Measurements from ENCODE around the gene CHD6.

The CHD6 gene

GRCh38 chr20:41403604-41404003 lies 214.6 kb downstream of the CHD6 start:
- Histone ChIP-seq H3K9ac (no peak overlapping the region), H3K4me3 (no peak overlapping the region), H3K27me3 (no peaks in the 10 kb centered on the region), H3K4me1 (peaks cover 12 to 40% (median 27%) of the 10 kb centered on the region in 10 experiments), H3K4me2 (peak overlapping the region in 4 of 11 experiments; percentile 27 to 68 (median 52); a peak in 6 of 22 replicates), H4K20me1 (peaks cover 10 to 41% (median 13%) of the 10 kb centered on the region in 11 experiments; a peak in 21 of 22 replicates), H3K36me3 (peaks cover 43 to 68% (median 51%) of the 10 kb centered on the region in 11 experiments), H3K27ac (no peak overlapping the region), H3K9me3 (replicated peaks in 1 of 11) (no peaks in the 10 kb centered on the region)
- TF ChIP-seq Cebpa-rat (IDR thresholded peaks at IDR 0.05) = no peak

- Histone ChIP-seq H3K9ac (no peak overlapping the region), H4K20me1 (peaks cover 0 to under 1% (median 0%) of the 10 kb centered on the region in 11 experiments; a peak in 2 of 22 replicates), H3K27me3 (no peaks in the 10 kb centered on the region), H3K9me3 (replicated peaks in 1 of 11) (no peaks in the 10 kb centered on the region), H3K4me2 (no peak overlapping the region), H3K36me3 (peaks cover 5 to 18% (median 9%) of the 10 kb centered on the region in 11 experiments; a peak in 18 of 22 replicates), H3K4me3 (no peak overlapping the region), H3K4me1 (peaks cover 0 to 5% (median under 1%) of the 10 kb centered on the region in 10 experiments; a peak in 7 of 20 replicates), H3K27ac (no peak overlapping the region)
- no peak for TF ChIP-seq Cebpa-rat (IDR thresholded peaks at IDR 0.05)
These were observed 219.8 kb downstream of the CHD6 start for GRCh38 chr20:41398408-41398807.

GRCh38 chr20:41395667-41396664 lies 222.2 kb downstream of the CHD6 start:
- H3K4me3 ChIP-seq = no peak overlapping the region
- no peak overlapping the region for H3K27ac ChIP-seq
- no peaks in the 10 kb centered on the region for H4K20me1 ChIP-seq
- TF ChIP-seq Cebpa-rat (IDR thresholded peaks at IDR 0.05) = no peak
- H3K36me3 ChIP-seq = no peaks in the 10 kb centered on the region
- no peak overlapping the region for H3K9ac ChIP-seq
- H3K4me1 ChIP-seq = peaks cover 0 to 4% (median 0%) of the 10 kb centered on the region in 10 experiments; a peak in 2 of 20 replicates
- no peak overlapping the region for H3K4me2 ChIP-seq
- peaks cover 0 to 6% (median 0%) of the 10 kb centered on the region in 11 experiments; a peak in 3 of 22 replicates for H3K9me3 ChIP-seq (replicated peaks in 1 of 11)
- no peaks in the 10 kb centered on the region for H3K27me3 ChIP-seq

- Histone ChIP-seq H3K4me3 (no peak overlapping the region), H3K27ac (no peak overlapping the region), H3K27me3 (no peaks in the 10 kb centered on the region), H3K36me3 (no peaks in the 10 kb centered on the region), H3K9me3 (replicated peaks in 1 of 11) (peaks cover 0 to 6% (median 0%) of the 10 kb centered on the region in 11 experiments; a peak in 3 of 22 replicates), H3K9ac (no peak overlapping the region), H4K20me1 (no peaks in the 10 kb centered on the region), H3K4me2 (no peak overlapping the region), H3K4me1 (peaks cover 0 to 4% (median 0%) of the 10 kb centered on the region in 10 experiments; a peak in 2 of 20 replicates)
- TF ChIP-seq Cebpa-rat (IDR thresholded peaks at IDR 0.05) = no peak
These were observed 223.1 kb downstream of the CHD6 start for GRCh38 chr20:41394931-41395666.

- no peaks in the 10 kb centered on the region for H3K27me3 ChIP-seq
- peaks cover 0 to 6% (median 0%) of the 10 kb centered on the region in 11 experiments; a peak in 3 of 22 replicates for H3K9me3 ChIP-seq (replicated peaks in 1 of 11)
- H3K4me1 ChIP-seq = no peaks in the 10 kb centered on the region; a peak in 1 of 20 replicates
- H3K4me3 ChIP-seq = no peak overlapping the region
- H3K4me2 ChIP-seq = no peak overlapping the region
- TF ChIP-seq Cebpa-rat (IDR thresholded peaks at IDR 0.05) = no peak
- H3K36me3 ChIP-seq = no peaks in the 10 kb centered on the region
- no peak overlapping the region for H3K9ac ChIP-seq
- no peak overlapping the region for H3K27ac ChIP-seq
- H4K20me1 ChIP-seq = no peaks in the 10 kb centered on the region
These were observed 224.1 kb downstream of the CHD6 start for GRCh38 chr20:41394081-41394480.

GRCh38 chr20:41393705-41394066 lies 224.5 kb downstream of the CHD6 start:
- Histone ChIP-seq H4K20me1 (no peaks in the 10 kb centered on the region), H3K27ac (no peak overlapping the region), H3K36me3 (no peaks in the 10 kb centered on the region), H3K4me2 (no peak overlapping the region), H3K27me3 (no peaks in the 10 kb centered on the region), H3K4me3 (no peak overlapping the region), H3K4me1 (no peaks in the 10 kb centered on the region; a peak in 1 of 20 replicates), H3K9ac (no peak overlapping the region), H3K9me3 (replicated peaks in 1 of 11) (peaks cover 0 to 6% (median 0%) of the 10 kb centered on the region in 11 experiments; a peak in 3 of 22 replicates)
- no peak for TF ChIP-seq Cebpa-rat (IDR thresholded peaks at IDR 0.05)

- no peak overlapping the region for H3K4me2 ChIP-seq
- no peak for TF ChIP-seq Cebpa-rat (IDR thresholded peaks at IDR 0.05)
These were observed 225.1 kb downstream of the CHD6 start for GRCh38 chr20:41392871-41393704.

GRCh38 chr20:41392295-41392694 lies 225.9 kb downstream of the CHD6 start:
- no peak overlapping the region for H3K4me3 ChIP-seq
- H3K9me3 ChIP-seq (replicated peaks in 1 of 11) = peaks cover 0 to 6% (median 0%) of the 10 kb centered on the region in 11 experiments; a peak in 3 of 22 replicates
- H3K27me3 ChIP-seq = no peaks in the 10 kb centered on the region
- no peak overlapping the region for H3K4me2 ChIP-seq
- H3K27ac ChIP-seq = no peak overlapping the region
- no peaks in the 10 kb centered on the region for H3K36me3 ChIP-seq
- no peaks in the 10 kb centered on the region for H4K20me1 ChIP-seq
- peaks cover 0 to 4% (median 2%) of the 10 kb centered on the region in 10 experiments; a peak in 13 of 20 replicates for H3K4me1 ChIP-seq
- H3K9ac ChIP-seq = no peak overlapping the region
- no peak for TF ChIP-seq Cebpa-rat (IDR thresholded peaks at IDR 0.05)

More at GRCh38 chr20:41392871-41393704, 225.1 kb downstream of the CHD6 start:
- H3K27me3 ChIP-seq = no peaks in the 10 kb centered on the region
- no peaks in the 10 kb centered on the region for H4K20me1 ChIP-seq
- H3K27ac ChIP-seq = no peak overlapping the region
- no peak overlapping the region for H3K9ac ChIP-seq
- no peaks in the 10 kb centered on the region for H3K36me3 ChIP-seq
- no peaks in the 10 kb centered on the region; a peak in 1 of 20 replicates for H3K4me1 ChIP-seq
- H3K9me3 ChIP-seq (replicated peaks in 1 of 11) = peaks cover 0 to 6% (median 0%) of the 10 kb centered on the region in 11 experiments; a peak in 3 of 22 replicates
- H3K4me3 ChIP-seq = no peak overlapping the region
